Measurements from ENCODE around the gene KIAA0513.

The KIAA0513 gene

GRCh38 chr16:85138073-85138824 lies 110.7 kb downstream of the KIAA0513 start:
- DNase-seq: no peak

DNA sequence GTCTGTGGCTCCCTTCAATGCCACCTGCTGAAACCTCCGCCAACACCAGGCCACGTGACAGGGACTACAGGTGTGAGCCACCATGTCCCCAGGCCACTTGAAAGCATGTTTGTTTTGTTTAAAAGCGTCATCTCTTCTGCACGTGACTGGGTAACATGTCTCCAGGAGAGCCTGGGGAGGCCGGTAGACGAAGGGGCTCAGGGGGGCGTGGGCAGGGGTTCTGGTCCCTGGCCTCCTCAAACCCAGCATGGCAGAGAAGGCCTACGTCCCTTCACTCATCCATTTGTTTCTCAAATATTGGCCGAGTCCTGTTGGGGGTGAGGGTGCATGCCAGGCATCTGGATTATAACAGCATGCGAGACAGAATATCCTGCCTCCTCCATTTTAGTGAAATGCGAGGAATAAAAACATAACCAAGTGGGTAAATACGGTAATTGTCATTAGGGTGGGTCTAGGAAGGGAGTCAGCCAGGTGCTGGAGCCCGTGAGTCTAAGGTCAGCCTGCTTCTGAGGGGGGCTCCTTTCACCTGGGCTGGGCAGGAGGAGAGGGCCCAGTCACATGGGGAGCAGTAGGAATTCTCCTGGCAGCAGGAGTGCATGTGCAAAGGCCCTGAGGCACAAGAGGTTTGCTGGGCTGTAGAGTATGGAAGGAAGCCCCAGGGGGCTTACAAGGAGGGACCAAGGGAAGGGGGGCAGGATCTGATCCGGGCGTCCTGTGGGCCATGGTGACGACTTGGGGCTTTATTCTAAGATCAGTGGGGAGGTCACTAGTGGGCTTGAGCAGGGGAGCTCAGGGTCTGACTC lies 111.4 kb downstream of the KIAA0513 start:
- no peak for DNase-seq

DNA sequence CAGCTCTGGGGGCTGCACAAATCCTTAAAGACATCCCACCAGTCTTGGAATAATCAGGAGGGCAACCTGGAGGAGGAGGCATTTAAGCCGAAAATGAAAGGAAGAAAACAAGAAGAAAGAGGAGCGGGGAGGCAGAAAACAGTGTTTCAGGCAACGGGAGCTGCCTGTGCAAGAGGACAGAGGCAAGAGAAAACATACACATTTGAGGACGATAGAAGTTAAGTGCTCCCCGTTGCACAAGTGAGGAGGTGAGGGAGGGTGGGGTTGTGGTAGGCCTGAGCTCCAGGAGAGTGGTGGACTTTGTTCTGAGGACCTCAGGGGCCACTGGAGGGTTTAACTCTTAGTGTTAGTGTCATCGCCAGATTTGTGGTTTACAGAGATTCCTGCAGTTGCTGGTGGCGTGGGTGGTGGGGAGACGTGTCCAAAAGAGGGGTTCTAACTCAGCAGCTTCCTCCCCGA lies 112.3 kb downstream of the KIAA0513 start:
- DNase-seq: no peak

- DNase-seq: no peak
Measured at GRCh38 chr16:85140455-85141012, 112.9 kb downstream of the KIAA0513 start.

- DNase-seq: no peak
Measured at GRCh38 chr16:85141491-85142128, 114.0 kb downstream of the KIAA0513 start.

DNA sequence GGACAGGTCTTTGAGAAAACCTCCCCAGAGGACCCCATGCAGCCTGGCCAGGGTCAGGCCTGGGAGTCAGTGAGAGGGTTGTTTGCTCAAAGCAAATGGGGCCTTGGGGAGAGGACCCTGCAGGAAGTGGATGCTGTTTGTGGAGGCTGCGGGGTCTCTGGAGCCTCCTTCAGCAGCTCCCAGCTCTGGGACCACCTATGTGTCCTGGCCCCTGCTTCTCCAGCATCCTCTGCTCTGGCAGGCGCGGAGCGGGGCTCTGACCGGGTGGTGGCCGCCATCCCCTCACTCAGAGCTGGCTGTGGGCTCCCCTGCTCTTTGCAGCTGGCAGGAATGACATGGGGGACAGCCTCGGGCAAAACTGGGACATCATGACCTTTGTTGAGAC lies 114.5 kb downstream of the KIAA0513 start:
- no peak for DNase-seq

GRCh38 chr16:85142771-85143211 lies 115.2 kb downstream of the KIAA0513 start:
- DNase-seq: no peak

All from CD4-positive, alpha-beta T cell treated with Interleukin-6 for 4 hours (primary cell).